ENCODE data around the gene DNAH17.
A peak's percentile ranks its signal among the peaks of the same experiment; 100 is the strongest.

The DNAH17 gene

GRCh38 chr17:78546476-78546875 is 30.7 kb downstream of the DNAH17 start (continued):
- TF ChIP-seq KLF16 (tag by site-specific recombination; IDR thresholded peaks at IDR 0.05) (no peak), ZNF302 (tag by site-specific recombination; IDR thresholded peaks at IDR 0.05; ENCODE audit: low read depth) (no peak), ZNF473 (tag by site-specific recombination; IDR thresholded peaks at IDR 0.05) (no peak)

GRCh38 chr17:78544881-78545755 is 32.1 kb downstream of the DNAH17 start:
- no peak overlapping the region for H3K27ac ChIP-seq (ENCODE audit: extremely low read depth, low read depth, low read length)
- ChIA-PET POLR2A (no interaction called here), CTCF (interaction anchor here (0.6 to 1.1 kb wide), 3 partner anchors 48 to 163 kb away, joined by 3 to 4 read pairs (median 3); no protein-coding TSS in a partner anchor)
- TF ChIP-seq ZNF624 (tag by site-specific recombination; IDR thresholded peaks at IDR 0.05) (no peak), IKZF3 (tag by site-specific recombination; IDR thresholded peaks at IDR 0.05) (no peak), ZNF488 (tag by site-specific recombination; IDR thresholded peaks at IDR 0.05) (no peak), PRDM6 (tag by site-specific recombination; IDR thresholded peaks at IDR 0.05) (peak; percentile 86; the same call in 1 of the 2 replicates), ZNF362 (tag by site-specific recombination; IDR thresholded peaks at IDR 0.05) (0 out of 2 replicates have a peak, but pooled peaks have one; percentile 29), ZNF658 (tag by site-specific recombination; IDR thresholded peaks at IDR 0.05) (no peak), ZNF664 (tag by site-specific recombination; IDR thresholded peaks at IDR 0.05) (no peak), ZNF121 (tag by site-specific recombination; IDR thresholded peaks at IDR 0.05) (no peak), ZNF366 (tag by site-specific recombination; conservative IDR thresholded peaks at IDR 0.05) (peak; percentile 40), ZNF585B (tag by site-specific recombination; IDR thresholded peaks at IDR 0.05) (no peak), ZBTB7A (tag by site-specific recombination; IDR thresholded peaks at IDR 0.05; ENCODE audit: low read depth) (no peak), ZNF639 (tag by site-specific recombination; IDR thresholded peaks at IDR 0.05) (peak; percentile 23; the same call in 1 of the 2 replicates), HOXC10 (CRISPR knock-in tag; IDR thresholded peaks at IDR 0.05) (no peak), ZNF292 (tag by site-specific recombination; IDR thresholded peaks at IDR 0.05; ENCODE audit: borderline replicate concordance, low read depth) (no peak), ZNF26 (tag by site-specific recombination; IDR thresholded peaks at IDR 0.05) (no peak), ZNF175 (tag by site-specific recombination; IDR thresholded peaks at IDR 0.05) (no peak)
- H3K9me3 ChIP-seq (ENCODE audit: control insufficient read depth, insufficient read depth, low read depth, low read length), result no peaks in the 10 kb centered on the region
- no peaks in the 10 kb centered on the region for H3K4me1 ChIP-seq (ENCODE audit: control insufficient read depth, insufficient read depth, low read length)
- no peak overlapping the region for H3K4me3 ChIP-seq (ENCODE audit: low read depth, low read length)
- no peaks in the 10 kb centered on the region for H3K36me3 ChIP-seq (ENCODE audit: control insufficient read depth in 2 of 2, insufficient read depth in 1 of 2, low read length in 2 of 2)

Measured in HEK293 (cell line).